Activated naive CD8-positive, alpha-beta T cell treated with anti-CD3 and anti-CD28 coated beads, Interleukin-2, amount 10 ng/mL, durations not matched to agents 7 days and 5 days (primary cell): ENCODE results near the gene COX19. TPM values are rescaled to one million over a fixed set of nuclear protein-coding genes. Genes with fewer than 3 reads are reported as not detected.
A peak's percentile ranks its signal among the peaks of the same experiment; 100 is the strongest.

Experiments
- ATAC-seq: fragments of 150-1000 bp; cut with Tn5 transposase; one replicate; pipeline ENCODE4 v1.10.0; 2021; ENCODE audit warnings: low read depth, moderate library complexity
- POLR2A ChIA-PET: fragments of 350-600 bp; sonication (Branson Sonifier 250); formaldehyde crosslinking; loops from one replicate; lab custom pipeline; 2021; ENCODE audit warnings: antibody characterized with exemption; lab: Charles Lee
- DNase-seq: peaks from one replicate; pipeline ENCODE4 v3.0.0; 2021
- H3K27ac Mint-ChIP-seq: one replicate; pipeline ENCODE4 v1.8.0; 2022; ENCODE audit warnings: mild to moderate bottlenecking, mixed read lengths
- H3K27me3 Mint-ChIP-seq: one replicate; pipeline ENCODE4 v1.8.0; 2022; ENCODE audit warnings: mild to moderate bottlenecking, moderate library complexity, mixed read lengths
- H3K36me3 Mint-ChIP-seq: one replicate; pipeline ENCODE4 v1.8.0; 2021; ENCODE audit warnings: mild to moderate bottlenecking, mixed read lengths
- H3K4me1 Mint-ChIP-seq: one replicate; pipeline ENCODE4 v1.8.0; 2021; ENCODE audit warnings: mixed read lengths
- H3K4me3 Mint-ChIP-seq: one replicate; pipeline ENCODE4 v1.8.0; 2022; ENCODE audit warnings: mild to moderate bottlenecking, moderate library complexity, mixed read lengths
- H3K9me3 Mint-ChIP-seq: one replicate; pipeline ENCODE4 v1.8.0; 2021; ENCODE audit warnings: mixed read lengths
- total RNA-seq, 2 experiments: library from RNA; stranded (reverse); gene quantifications; one replicate each; pipeline ENCODE4 v1.2.3, GENCODE V29; 2021

COX19 gene, protein sequence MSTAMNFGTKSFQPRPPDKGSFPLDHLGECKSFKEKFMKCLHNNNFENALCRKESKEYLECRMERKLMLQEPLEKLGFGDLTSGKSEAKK
- total RNA-seq: 10 to 100 TPM; 26.2 to 29.3 TPM

- Mint-ChIP-seq H3K27ac (peak within 1 kb of the TSS; percentile 89), H3K27me3 (no peaks in the 10 kb centered on the region), H3K4me3 (peak within 1 kb of the TSS; percentile 93), H3K9me3 (no peaks in the 10 kb centered on the region), H3K36me3 (peaks cover 10% of the 10 kb centered on the region), H3K4me1 (peaks cover 16% of the 10 kb centered on the region)
- POLR2A ChIA-PET: interaction anchor here (0.6 to 2.9 kb wide), 23 partner anchors 8 to 216 kb away, joined by 3 to 27 read pairs (median 5); partner anchors contain the start of genes GET4 and ZFAND2A
- DNase-seq (peak; percentile 93), ATAC-seq (peak; percentile 94)
Measured at GRCh38 chr7:974820-975681, at the start of gene COX19. Gene COX19, minus strand, starts transcription at chr7:975549. Its CDS starts 40 bp downstream, at chr7:975509.

DNA sequence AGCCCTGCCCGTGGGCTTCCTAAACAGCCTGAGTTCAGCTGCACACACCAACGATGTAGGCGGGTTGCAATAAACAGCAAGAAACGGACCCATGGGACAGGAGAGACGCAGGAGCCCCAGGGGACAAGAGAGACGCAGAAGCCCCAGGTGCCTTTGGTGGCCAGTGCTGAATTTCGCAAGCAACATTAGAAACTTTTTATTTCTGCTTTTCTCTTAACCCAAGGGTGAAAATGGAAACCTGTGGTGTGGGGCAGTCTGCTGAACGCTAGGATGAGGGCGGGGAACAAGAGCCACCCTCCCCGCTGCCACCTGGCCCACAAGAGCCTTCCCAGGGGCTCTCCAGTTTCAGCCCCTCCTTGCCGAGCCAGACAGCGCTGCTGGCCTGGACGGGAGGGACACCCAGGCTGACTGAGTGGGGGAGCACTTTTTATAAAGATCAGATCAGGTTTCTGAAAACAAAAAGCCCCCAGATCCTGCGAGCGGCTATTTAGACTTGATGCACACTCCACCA is 49.0 kb upstream of the COX19 start:
- POLR2A ChIA-PET: no interaction called here
- H3K9me3 Mint-ChIP-seq: no peaks in the 10 kb centered on the region
- H3K4me1 Mint-ChIP-seq: peaks cover 11% of the 10 kb centered on the region
- DNase-seq: no peak
- peaks cover 19% of the 10 kb centered on the region for H3K36me3 Mint-ChIP-seq
- H3K27me3 Mint-ChIP-seq: no peaks in the 10 kb centered on the region
- ATAC-seq: no peak
- H3K27ac Mint-ChIP-seq: no peak overlapping the region
- no peak overlapping the region for H3K4me3 Mint-ChIP-seq

DNA sequence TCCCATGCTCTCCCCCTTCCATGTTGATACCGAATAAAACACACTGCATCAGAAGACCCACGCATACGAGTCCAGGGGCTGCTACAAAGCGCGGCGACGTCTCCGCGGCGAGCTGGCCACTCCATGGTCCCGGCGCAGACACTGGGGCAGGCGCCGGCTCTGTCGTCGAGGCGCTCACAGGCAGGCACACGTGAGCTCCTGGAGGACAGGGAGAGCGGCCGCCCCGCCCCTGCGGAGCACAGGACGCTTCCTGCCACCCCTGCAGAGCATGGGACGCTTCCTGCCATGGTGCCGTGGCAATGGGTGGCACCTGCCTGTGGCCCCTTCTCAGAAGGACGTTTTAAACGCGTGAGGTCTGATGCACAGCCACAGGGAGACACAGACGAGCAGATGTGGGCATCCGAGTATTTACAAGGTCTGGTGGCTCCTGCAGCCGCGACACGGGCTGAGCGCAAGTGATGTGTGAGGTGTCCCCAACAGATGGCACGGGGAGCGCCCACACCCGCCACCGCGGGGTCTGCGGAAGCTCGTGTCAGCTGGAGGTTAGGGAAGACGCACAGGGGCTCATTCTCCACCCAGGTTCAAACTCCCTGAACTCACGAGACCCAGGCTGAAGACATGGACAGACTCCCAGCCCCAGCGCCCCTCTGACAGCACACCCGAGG is 47.6 kb upstream of the COX19 start:
- peaks cover 10% of the 10 kb centered on the region for H3K4me1 Mint-ChIP-seq
- no peak for ATAC-seq
- H3K9me3 Mint-ChIP-seq: peaks cover 1% of the 10 kb centered on the region
- DNase-seq: no peak
- no peak overlapping the region for H3K27ac Mint-ChIP-seq
- POLR2A ChIA-PET: no interaction called here
- H3K4me3 Mint-ChIP-seq: no peak overlapping the region
- H3K36me3 Mint-ChIP-seq: peaks cover 22% of the 10 kb centered on the region
- H3K27me3 Mint-ChIP-seq: no peaks in the 10 kb centered on the region

GRCh38 chr7:1022356-1022755 is 47.0 kb upstream of the COX19 start:
- Mint-ChIP-seq H3K36me3 (peaks cover 23% of the 10 kb centered on the region), H3K4me1 (peaks cover 9% of the 10 kb centered on the region), H3K4me3 (no peak overlapping the region), H3K27ac (no peak overlapping the region), H3K9me3 (peaks cover 1% of the 10 kb centered on the region), H3K27me3 (no peaks in the 10 kb centered on the region)
- POLR2A ChIA-PET: no interaction called here
- ATAC-seq (no peak), DNase-seq (no peak)

DNA sequence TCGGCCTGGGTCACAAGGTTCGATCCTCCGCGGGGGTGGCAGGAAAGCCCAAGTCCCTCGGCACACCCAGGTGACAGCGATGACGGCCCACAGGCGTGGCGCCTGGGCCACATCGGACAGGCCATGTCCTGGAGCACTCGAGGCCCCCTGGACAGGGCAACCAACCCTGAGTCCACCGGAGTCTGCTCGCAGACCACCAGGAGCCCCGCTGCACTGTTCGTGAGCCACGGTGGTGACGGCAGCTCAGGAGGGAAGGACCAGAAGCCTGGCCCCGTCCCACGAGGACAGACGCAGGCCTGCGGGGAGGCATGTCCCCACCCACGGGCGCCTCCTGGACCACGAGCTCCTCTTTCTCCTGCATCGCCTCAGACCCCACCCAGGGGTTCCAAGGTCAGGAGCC is 46.6 kb upstream of the COX19 start:
- peaks cover 7% of the 10 kb centered on the region for H3K4me1 Mint-ChIP-seq
- no peak for ATAC-seq
- POLR2A ChIA-PET: interaction anchor here (1.3 kb wide), 1 partner anchor 43 kb away, joined by 4 read pairs; no protein-coding TSS in a partner anchor
- no peaks in the 10 kb centered on the region for H3K27me3 Mint-ChIP-seq
- H3K36me3 Mint-ChIP-seq: peaks cover 23% of the 10 kb centered on the region
- H3K27ac Mint-ChIP-seq: no peak overlapping the region
- DNase-seq: no peak
- peaks cover 1% of the 10 kb centered on the region for H3K9me3 Mint-ChIP-seq
- H3K4me3 Mint-ChIP-seq: no peak overlapping the region

- DNase-seq (no peak), ATAC-seq (no peak)
- no peaks in the 10 kb centered on the region for H3K27me3 Mint-ChIP-seq
- POLR2A ChIA-PET: interaction anchor here (1.3 kb wide), 1 partner anchor 44 kb away, joined by 4 read pairs; no protein-coding TSS in a partner anchor
- no peak overlapping the region for H3K27ac Mint-ChIP-seq
- peaks cover 23% of the 10 kb centered on the region for H3K36me3 Mint-ChIP-seq
- peaks cover 1% of the 10 kb centered on the region for H3K9me3 Mint-ChIP-seq
- no peak overlapping the region for H3K4me3 Mint-ChIP-seq
- H3K4me1 Mint-ChIP-seq: peaks cover 5% of the 10 kb centered on the region
Measured at GRCh38 chr7:1021366-1021765, 46.0 kb upstream of the COX19 start.

GRCh38 chr7:1020849-1021251 is 45.5 kb upstream of the COX19 start:
- peaks cover 1% of the 10 kb centered on the region for H3K9me3 Mint-ChIP-seq
- DNase-seq (no peak), ATAC-seq (no peak)
- POLR2A ChIA-PET: interaction anchor here (1.3 kb wide), 1 partner anchor 44 kb away, joined by 4 read pairs; no protein-coding TSS in a partner anchor
- H3K27ac Mint-ChIP-seq: no peak overlapping the region
- no peaks in the 10 kb centered on the region for H3K27me3 Mint-ChIP-seq
- no peak overlapping the region for H3K4me3 Mint-ChIP-seq
- peaks cover 5% of the 10 kb centered on the region for H3K4me1 Mint-ChIP-seq
- peaks cover 23% of the 10 kb centered on the region for H3K36me3 Mint-ChIP-seq

GRCh38 chr7:1019789-1020610 is 44.7 kb upstream of the COX19 start:
- H3K27me3 Mint-ChIP-seq: no peaks in the 10 kb centered on the region
- H3K36me3 Mint-ChIP-seq: peaks cover 23% of the 10 kb centered on the region
- POLR2A ChIA-PET: no interaction called here
- H3K27ac Mint-ChIP-seq: no peak overlapping the region
- ATAC-seq: no peak
- no peak for DNase-seq
- H3K9me3 Mint-ChIP-seq: peaks cover 1% of the 10 kb centered on the region
- H3K4me3 Mint-ChIP-seq: no peak overlapping the region
- H3K4me1 Mint-ChIP-seq: peaks cover 5% of the 10 kb centered on the region

DNA sequence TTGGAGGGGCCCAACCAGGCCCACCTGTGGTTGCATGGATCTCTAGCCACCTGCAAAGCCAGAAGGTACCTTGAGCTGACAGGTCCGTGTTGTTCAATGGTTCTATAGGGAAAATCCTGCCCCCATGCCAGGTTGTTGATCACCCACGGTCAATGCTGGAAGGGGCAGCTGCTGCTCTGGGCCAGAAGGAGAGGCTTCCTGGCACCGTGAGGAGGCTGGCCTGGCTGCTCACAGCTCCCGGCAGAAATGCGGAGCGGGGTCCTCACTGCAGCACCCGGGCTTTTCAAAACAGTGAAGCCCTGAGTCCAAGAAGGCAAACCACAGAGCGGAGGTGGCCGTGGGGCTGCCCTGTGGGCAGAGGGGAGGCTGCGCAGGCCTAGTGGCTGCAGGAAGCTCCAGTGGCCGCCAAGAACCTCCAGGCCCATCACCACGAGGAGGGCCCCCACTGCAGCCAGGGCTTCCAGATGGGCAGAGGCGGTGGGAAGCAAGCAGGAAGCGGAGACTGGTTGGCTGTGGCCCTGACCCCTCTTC is 44.0 kb upstream of the COX19 start:
- POLR2A ChIA-PET: interaction anchor here (1.6 kb wide), 1 partner anchor 25 kb away, joined by 3 read pairs; the partner anchor contains the start of gene GPR146
- Mint-ChIP-seq H3K9me3 (peaks cover 1% of the 10 kb centered on the region), H3K27ac (no peak overlapping the region), H3K4me1 (peaks cover 5% of the 10 kb centered on the region), H3K27me3 (no peaks in the 10 kb centered on the region), H3K36me3 (peaks cover 23% of the 10 kb centered on the region), H3K4me3 (no peak overlapping the region)
- DNase-seq: no peak
- no peak for ATAC-seq

GRCh38 chr7:1018334-1018695 is 43.0 kb upstream of the COX19 start:
- ATAC-seq (no peak), DNase-seq (no peak)
- no peak overlapping the region for H3K4me3 Mint-ChIP-seq
- peaks cover 18% of the 10 kb centered on the region for H3K36me3 Mint-ChIP-seq
- H3K27me3 Mint-ChIP-seq: no peaks in the 10 kb centered on the region
- peaks cover 1% of the 10 kb centered on the region for H3K9me3 Mint-ChIP-seq
- peak overlapping the region; percentile 30 for H3K27ac Mint-ChIP-seq
- peaks cover 5% of the 10 kb centered on the region for H3K4me1 Mint-ChIP-seq
- POLR2A ChIA-PET: interaction anchor here (1.6 kb wide), 1 partner anchor 26 kb away, joined by 3 read pairs; the partner anchor contains the start of gene GPR146

GRCh38 chr7:1017586-1018333 is 42.4 kb upstream of the COX19 start:
- H3K27ac Mint-ChIP-seq: peak overlapping the region; percentile 30
- ATAC-seq: no peak
- no peak overlapping the region for H3K4me3 Mint-ChIP-seq
- H3K4me1 Mint-ChIP-seq: peaks cover 5% of the 10 kb centered on the region
- DNase-seq: no peak
- H3K9me3 Mint-ChIP-seq: peaks cover 1% of the 10 kb centered on the region
- H3K27me3 Mint-ChIP-seq: no peaks in the 10 kb centered on the region
- peaks cover 15% of the 10 kb centered on the region for H3K36me3 Mint-ChIP-seq
- POLR2A ChIA-PET: interaction anchor here (1.6 kb wide), 1 partner anchor 27 kb away, joined by 3 read pairs; the partner anchor contains the start of gene GPR146
